GM12872 (cell line): ENCODE measurements around the gene POU2F1.

Source experiments
- CTCF ChIP-seq: IDR thresholded peaks from 3 replicates; pipeline ENCODE4 v1.5.1; 2011; ENCODE audit warnings: low read depth, mild to moderate bottlenecking, low read length, moderate library complexity; ENCODE audit not compliant: insufficient read depth

POU2F1 gene

DNA sequence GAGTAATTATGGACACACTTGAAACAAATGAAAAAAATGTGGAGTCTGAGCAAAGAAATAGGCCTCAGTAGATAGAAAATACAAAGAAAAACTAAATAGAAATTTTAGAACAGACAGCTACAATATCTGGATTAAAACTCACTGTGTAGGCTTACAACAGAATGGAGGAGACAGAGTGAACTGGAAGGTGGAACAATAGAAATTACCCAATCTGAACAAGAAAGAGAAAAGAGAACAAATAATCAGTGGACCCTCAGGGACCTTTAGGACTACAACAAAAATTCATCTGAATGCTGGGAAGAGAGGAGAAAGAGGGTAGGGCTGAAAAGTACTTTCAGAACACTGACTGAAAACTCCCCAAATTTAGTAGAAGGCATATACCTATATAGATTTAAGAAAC, 90.0 kb downstream of the POU2F1 start:
- no peak for TF ChIP-seq CTCF

GRCh38 chr1:167312871-167313270, 92.2 kb downstream of the POU2F1 start:
- TF ChIP-seq CTCF, result no peak

- no peak for TF ChIP-seq CTCF
Measured at GRCh38 chr1:167314671-167315070, 94.0 kb downstream of the POU2F1 start.

DNA sequence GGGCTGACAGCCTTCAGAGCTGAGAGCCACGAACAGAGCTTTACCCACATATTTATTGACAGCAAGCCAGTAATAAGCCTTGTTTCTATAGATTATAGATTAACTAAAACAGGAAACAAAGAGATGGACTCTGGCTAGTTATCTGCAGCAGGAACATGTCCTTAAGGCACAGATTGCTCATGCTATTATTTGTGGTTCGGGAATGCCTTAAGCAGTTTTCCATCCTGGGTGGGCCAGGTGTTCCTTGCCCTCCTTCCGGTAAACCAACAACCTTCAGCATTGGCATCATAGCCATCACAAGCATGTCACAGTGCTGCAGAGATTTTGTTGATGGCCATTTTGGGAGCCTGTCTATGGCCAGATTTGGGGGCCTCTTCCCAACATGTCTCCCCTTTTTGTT, 96.8 kb downstream of the POU2F1 start:
- TF ChIP-seq CTCF, result no peak

DNA sequence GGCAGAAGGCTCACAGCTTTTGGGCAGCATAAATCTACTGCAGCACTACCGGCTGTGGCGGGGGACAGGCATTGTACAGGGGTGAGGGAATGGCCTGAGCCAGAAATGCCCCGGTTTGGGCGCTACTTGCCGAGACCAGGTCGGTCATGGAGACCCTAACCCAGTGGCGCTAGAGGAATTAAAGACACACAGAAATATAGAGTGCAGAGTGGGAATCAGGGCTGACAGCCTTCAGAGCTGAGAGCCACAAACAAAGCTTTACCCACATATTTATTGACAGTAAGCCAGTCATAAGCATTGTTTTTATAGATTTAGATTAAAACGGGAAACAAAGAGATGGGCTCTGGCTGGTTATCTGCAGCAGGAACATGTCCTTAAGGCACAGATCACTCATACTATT, 101.8 kb downstream of the POU2F1 start:
- no peak for TF ChIP-seq CTCF

DNA sequence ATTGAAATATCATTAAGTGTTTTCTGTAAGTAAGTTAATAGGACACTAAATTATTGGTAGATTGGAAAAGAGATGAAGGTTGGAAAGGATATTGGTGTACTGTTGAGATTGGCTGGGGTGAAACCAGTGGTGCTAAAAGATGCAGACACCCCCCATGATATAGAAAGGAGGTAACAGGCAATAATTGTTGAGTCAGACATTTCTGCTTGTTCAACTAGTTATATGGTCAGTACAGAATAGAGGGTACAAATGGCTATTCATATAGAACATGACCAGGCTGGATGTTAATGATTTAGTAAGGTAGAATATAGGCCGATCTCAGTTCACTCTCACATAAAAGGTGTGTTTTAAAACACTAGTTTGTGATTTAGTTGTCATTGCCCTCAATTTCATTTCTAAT, 104.5 kb downstream of the POU2F1 start:
- TF ChIP-seq CTCF, result no peak

DNA sequence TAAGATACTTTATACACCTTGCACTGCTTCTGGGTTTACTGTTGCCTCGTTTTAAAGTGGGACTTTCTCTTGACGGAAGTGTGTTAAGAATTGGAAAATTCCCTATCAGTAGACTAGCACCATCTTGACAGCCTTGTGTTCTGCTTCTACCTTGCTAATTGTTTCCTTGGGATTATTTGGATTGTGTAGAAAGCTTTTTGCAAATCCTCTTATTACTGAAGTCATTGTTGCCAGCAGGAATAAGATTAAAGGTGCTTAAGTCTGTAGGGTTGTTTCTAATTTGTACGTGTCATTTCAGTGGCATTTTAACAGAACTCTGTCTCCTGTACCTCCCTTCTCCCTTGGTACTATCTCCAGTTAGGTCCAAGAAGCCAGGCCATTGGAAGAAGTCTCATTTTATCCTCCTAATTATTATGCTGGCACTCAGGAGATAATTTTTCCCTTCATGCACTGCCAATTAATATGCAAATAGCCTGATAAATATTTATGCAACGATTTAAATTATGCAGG, 107.7 kb downstream of the POU2F1 start:
- no peak for TF ChIP-seq CTCF
